MM.1S (cell line): Measurements from ENCODE around the gene LRCH4.

Experiments used
- DNase-seq: peaks from one replicate; pipeline ENCODE4 v3.0.0-alpha.2; 2015
- H2AFZ ChIP-seq: fragments of 300-600 bp; sonication (generic); 2 replicates; pipeline ENCODE4 v1.6.0; 2016; ENCODE audit warnings: antibody characterized with exemption, low read length
- H3F3A ChIP-seq: fragments of 300-600 bp; sonication (generic); 2 replicates; pipeline ENCODE4 v1.6.1; 2016; ENCODE audit warnings: mild to moderate bottlenecking, antibody characterized with exemption, low read length, moderate library complexity, mixed read lengths; ENCODE audit not compliant: insufficient read depth
- H3K27ac ChIP-seq: fragments of 300-600 bp; sonication (generic); 2 replicates; pipeline ENCODE4 v1.5.1; 2016; ENCODE audit warnings: mild to moderate bottlenecking, low read length
- H3K27me3 ChIP-seq: fragments of 300-600 bp; sonication (generic); replicated peaks from 2 replicates; pipeline ENCODE4 v1.6.0; 2016; ENCODE audit warnings: low read length; ENCODE audit not compliant: insufficient read depth
- H3K36me3 ChIP-seq: fragments of 300-600 bp; sonication (generic); replicated peaks from 2 replicates; pipeline ENCODE4 v1.6.1; 2016; ENCODE audit warnings: mild to moderate bottlenecking, low read length, mixed read lengths; ENCODE audit not compliant: insufficient read depth
- H3K4me1 ChIP-seq: fragments of 300-600 bp; sonication (generic); 2 replicates; pipeline ENCODE4 v1.6.1; 2016; ENCODE audit warnings: low read length, mixed read lengths
- H3K4me2 ChIP-seq: fragments of 300-600 bp; sonication (generic); 2 replicates; pipeline ENCODE4 v1.6.0; 2016; ENCODE audit warnings: low read depth, low read length
- H3K4me3 ChIP-seq: fragments of 300-600 bp; sonication (generic); 2 replicates; pipeline ENCODE4 v1.5.1; 2016; ENCODE audit warnings: low read length, mixed read lengths
- H3K79me2 ChIP-seq: fragments of 300-600 bp; sonication (generic); 2 replicates; pipeline ENCODE4 v1.6.1; 2016; ENCODE audit warnings: mixed run types, low read length, mixed read lengths
- H3K9ac ChIP-seq: fragments of 300-600 bp; sonication (generic); 2 replicates; pipeline ENCODE4 v1.6.1; 2016; ENCODE audit warnings: low read length, mixed read lengths
- H3K9me2 ChIP-seq: fragments of 300-600 bp; sonication (generic); replicated peaks from 2 replicates; pipeline ENCODE4 v1.6.1; 2016; ENCODE audit warnings: mild to moderate bottlenecking, low read length, mixed read lengths; ENCODE audit not compliant: insufficient read depth
- H3K9me3 ChIP-seq: fragments of 300-600 bp; sonication (generic); replicated peaks from 2 replicates; pipeline ENCODE4 v1.6.1; 2016; ENCODE audit warnings: mild to moderate bottlenecking, low read length, mixed read lengths; ENCODE audit not compliant: insufficient read depth
- H4K20me1 ChIP-seq: fragments of 300-600 bp; sonication (generic); 2 replicates; pipeline ENCODE4 v1.6.1; 2016; ENCODE audit warnings: mild to moderate bottlenecking, low read length, moderate library complexity, mixed read lengths; ENCODE audit not compliant: insufficient read depth
- CTCF ChIP-seq: fragments of 300-600 bp; sonication (generic); IDR thresholded peaks from 2 replicates; pipeline ENCODE4 v1.5.1; 2016; ENCODE audit warnings: antibody characterized with exemption, low read length, mixed read lengths
- EZH2 ChIP-seq: fragments of 300-600 bp; sonication (generic); optimal IDR thresholded peaks from 2 replicates; pipeline ENCODE3; 2017; ENCODE audit warnings: low read depth, mild to moderate bottlenecking, antibody characterized with exemption, low read length, mixed read lengths
- EZH2phosphoT487 ChIP-seq: fragments of 300-600 bp; sonication (generic); IDR thresholded peaks from 2 replicates; pipeline ENCODE4 v1.6.1; 2018; ENCODE audit warnings: antibody characterized with exemption, low read length

The LRCH4 gene

GRCh38 chr7:100595188-100595587 is 9.3 kb upstream of the LRCH4 start:
- H4K20me1 ChIP-seq: no peaks in the 10 kb centered on the region
- no peak overlapping the region for H2AFZ ChIP-seq
- no peaks in the 10 kb centered on the region for H3F3A ChIP-seq
- peaks cover 68% of the 10 kb centered on the region for H3K27me3 ChIP-seq
- no peak overlapping the region for H3K9ac ChIP-seq
- H3K4me1 ChIP-seq: no peaks in the 10 kb centered on the region
- no peaks in the 10 kb centered on the region for H3K36me3 ChIP-seq
- no peak for DNase-seq
- H3K9me3 ChIP-seq: no peaks in the 10 kb centered on the region
- no peaks in the 10 kb centered on the region for H3K79me2 ChIP-seq
- no peak overlapping the region for H3K27ac ChIP-seq
- no peak overlapping the region for H3K4me3 ChIP-seq
- no peak for TF ChIP-seq CTCF
- no peak overlapping the region for H3K4me2 ChIP-seq
- no peaks in the 10 kb centered on the region for H3K9me2 ChIP-seq

- TF ChIP-seq EZH2phosphoT487 (no peak), CTCF (no peak), EZH2 (no peak)
- H3K36me3 ChIP-seq: no peaks in the 10 kb centered on the region
- no peaks in the 10 kb centered on the region for H3F3A ChIP-seq
- H3K4me3 ChIP-seq: no peak overlapping the region
- H3K4me1 ChIP-seq: no peaks in the 10 kb centered on the region
- DNase-seq: no peak
- H2AFZ ChIP-seq: no peak overlapping the region
- H3K9me3 ChIP-seq: no peaks in the 10 kb centered on the region
- H3K9me2 ChIP-seq: no peaks in the 10 kb centered on the region
- no peak overlapping the region for H3K27ac ChIP-seq
- H3K9ac ChIP-seq: no peak overlapping the region
- peaks cover 80% of the 10 kb centered on the region for H3K27me3 ChIP-seq
- no peaks in the 10 kb centered on the region for H4K20me1 ChIP-seq
- no peaks in the 10 kb centered on the region for H3K79me2 ChIP-seq
- H3K4me2 ChIP-seq: no peak overlapping the region
Observed at GRCh38 chr7:100591596-100591995, 5.7 kb upstream of the LRCH4 start.

GRCh38 chr7:100590077-100590737 is 4.3 kb upstream of the LRCH4 start:
- TF ChIP-seq EZH2 (no peak), EZH2phosphoT487 (no peak)
- H3F3A ChIP-seq: 0 out of 2 replicates have a peak, but pooled peaks cover 5% of the 10 kb centered on the region
- H3K27me3 ChIP-seq: peaks cover 66% of the 10 kb centered on the region
- no peaks in the 10 kb centered on the region for H3K4me1 ChIP-seq
- H3K36me3 ChIP-seq: no peaks in the 10 kb centered on the region
- peaks cover 4% of the 10 kb centered on the region for H3K79me2 ChIP-seq
- no peak overlapping the region for H2AFZ ChIP-seq
- no peak overlapping the region for H3K4me2 ChIP-seq
- H4K20me1 ChIP-seq: no peaks in the 10 kb centered on the region
- no peak for DNase-seq
- H3K9ac ChIP-seq: no peak overlapping the region
- no peaks in the 10 kb centered on the region for H3K9me3 ChIP-seq
- H3K4me3 ChIP-seq: no peak overlapping the region
- no peaks in the 10 kb centered on the region for H3K9me2 ChIP-seq
- H3K27ac ChIP-seq: no peak overlapping the region

- Histone ChIP-seq H3K9ac (no peak overlapping the region), H3K9me2 (no peaks in the 10 kb centered on the region), H3K4me3 (no peak overlapping the region), H3F3A (0 out of 2 replicates have a peak, but pooled peaks cover 11% of the 10 kb centered on the region), H3K9me3 (no peaks in the 10 kb centered on the region), H3K36me3 (no peaks in the 10 kb centered on the region), H3K79me2 (peaks cover 12% of the 10 kb centered on the region), H3K27ac (no peak overlapping the region), H3K4me1 (0 out of 2 replicates have a peak, but pooled peaks cover 3% of the 10 kb centered on the region), H3K4me2 (no peak overlapping the region), H4K20me1 (no peaks in the 10 kb centered on the region), H2AFZ (no peak overlapping the region), H3K27me3 (peaks cover 59% of the 10 kb centered on the region)
- no peak for TF ChIP-seq EZH2
- TF ChIP-seq CTCF: no peak
- no peak for TF ChIP-seq EZH2phosphoT487
- DNase-seq: no peak
Observed at GRCh38 chr7:100589341-100589947, 3.5 kb upstream of the LRCH4 start.
